Stomach smooth muscle (tissue), 2 donors: ENCODE results near the gene ZNF827.
A peak's percentile ranks its signal among the peaks of the same experiment; 100 is the strongest.

Source experiments
- H3K27ac ChIP-seq: one replicate; pipeline ENCODE4 v1.7.0; 2013; ENCODE audit warnings: mild to moderate bottlenecking, low read length, inconsistent platforms
- H3K27me3 ChIP-seq, 2 donors: one replicate each; pipeline ENCODE4 v1.7.0; 2013; ENCODE audit warnings: low read length in 2 of 2; ENCODE audit not compliant: insufficient read depth in 2 of 2, control insufficient read depth in 1 of 2
- H3K36me3 ChIP-seq, 2 donors: one replicate each; pipeline ENCODE4 v1.7.0; 2013; ENCODE audit warnings: low read length in 2 of 2; ENCODE audit not compliant: control insufficient read depth in 2 of 2, insufficient read depth in 2 of 2
- H3K4me1 ChIP-seq: one replicate; pipeline ENCODE4 v1.7.0; 2013; ENCODE audit warnings: low read length; ENCODE audit not compliant: control insufficient read depth, insufficient read depth
- H3K4me3 ChIP-seq, 2 donors: one replicate each; pipeline ENCODE4 v1.7.0; 2013; ENCODE audit warnings: low read length in 2 of 2
- H3K9ac ChIP-seq, 2 donors: one replicate each; pipeline ENCODE4 v1.7.0; 2013; ENCODE audit warnings: low read length in 2 of 2, mild to moderate bottlenecking in 1 of 2
- H3K9me3 ChIP-seq, 2 donors: one replicate each; pipeline ENCODE4 v1.7.0; 2013; ENCODE audit warnings: low read length in 2 of 2; ENCODE audit not compliant: control insufficient read depth in 2 of 2
- donor health status: healthy.
- donor health status: Pancreatic carcinoma.

ZNF827 gene

DNA sequence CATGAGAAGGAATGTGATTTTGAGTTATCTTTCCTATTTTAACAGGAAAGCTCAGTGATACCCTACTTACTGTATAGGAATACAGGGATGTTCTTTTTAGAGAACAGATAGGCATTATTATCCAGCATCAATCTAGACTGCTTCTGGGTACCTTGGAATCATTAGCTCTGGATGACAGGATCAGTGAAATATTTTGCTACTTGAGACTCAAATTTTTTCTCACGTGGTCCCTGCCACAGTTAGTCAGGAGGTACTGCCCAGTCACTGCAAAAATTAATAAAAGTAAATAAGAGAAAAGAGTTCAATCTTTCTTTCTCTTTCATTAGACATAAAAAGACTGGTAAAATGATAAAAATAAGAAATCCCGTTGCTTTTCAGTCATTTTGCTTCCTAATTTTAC, 5.5 kb downstream of the ZNF827 start:
- peaks cover 15% of the 10 kb centered on the region for H3K4me1 ChIP-seq
- no peak overlapping the region for H3K27ac ChIP-seq

GRCh38 chr4:145931403-145931802, 7.2 kb downstream of the ZNF827 start:
- no peak overlapping the region for H3K27ac ChIP-seq
- peaks cover 15% of the 10 kb centered on the region for H3K4me1 ChIP-seq
- no peaks in the 10 kb centered on the region for H3K36me3 ChIP-seq
- H3K4me3 ChIP-seq = no peak overlapping the region
- H3K9me3 ChIP-seq = no peaks in the 10 kb centered on the region
- no peak overlapping the region for H3K9ac ChIP-seq
- no peaks in the 10 kb centered on the region for H3K27me3 ChIP-seq

More for the DNA sequence above, 5.5 kb downstream of the ZNF827 start:
- Histone ChIP-seq H3K36me3 (no peaks in the 10 kb centered on the region), H3K4me3 (no peak overlapping the region), H3K27me3 (no peaks in the 10 kb centered on the region), H3K9me3 (no peaks in the 10 kb centered on the region), H3K9ac (no peak overlapping the region)

DNA sequence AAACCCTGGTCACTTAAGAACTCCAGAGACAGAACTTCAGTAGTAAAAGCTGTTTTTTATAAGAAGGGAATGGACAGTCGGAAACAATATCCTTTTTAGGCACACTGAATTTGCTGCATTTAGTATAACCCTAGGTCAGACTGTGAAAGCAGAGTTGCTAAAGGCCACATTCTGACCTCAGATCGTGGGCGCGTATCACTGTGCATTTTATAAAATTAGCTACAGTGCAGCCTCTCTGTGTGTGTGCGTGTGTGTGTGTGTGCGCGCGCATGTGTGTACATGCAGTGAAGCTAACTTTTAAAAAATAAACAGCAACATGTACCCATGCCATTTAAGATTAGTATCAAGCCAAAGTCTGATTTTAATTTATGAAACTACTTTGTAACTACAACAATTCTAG, 8.0 kb downstream of the ZNF827 start:
- H3K4me1 ChIP-seq = peaks cover 10% of the 10 kb centered on the region
- H3K4me3 ChIP-seq = no peak overlapping the region
- no peak overlapping the region for H3K27ac ChIP-seq

DNA sequence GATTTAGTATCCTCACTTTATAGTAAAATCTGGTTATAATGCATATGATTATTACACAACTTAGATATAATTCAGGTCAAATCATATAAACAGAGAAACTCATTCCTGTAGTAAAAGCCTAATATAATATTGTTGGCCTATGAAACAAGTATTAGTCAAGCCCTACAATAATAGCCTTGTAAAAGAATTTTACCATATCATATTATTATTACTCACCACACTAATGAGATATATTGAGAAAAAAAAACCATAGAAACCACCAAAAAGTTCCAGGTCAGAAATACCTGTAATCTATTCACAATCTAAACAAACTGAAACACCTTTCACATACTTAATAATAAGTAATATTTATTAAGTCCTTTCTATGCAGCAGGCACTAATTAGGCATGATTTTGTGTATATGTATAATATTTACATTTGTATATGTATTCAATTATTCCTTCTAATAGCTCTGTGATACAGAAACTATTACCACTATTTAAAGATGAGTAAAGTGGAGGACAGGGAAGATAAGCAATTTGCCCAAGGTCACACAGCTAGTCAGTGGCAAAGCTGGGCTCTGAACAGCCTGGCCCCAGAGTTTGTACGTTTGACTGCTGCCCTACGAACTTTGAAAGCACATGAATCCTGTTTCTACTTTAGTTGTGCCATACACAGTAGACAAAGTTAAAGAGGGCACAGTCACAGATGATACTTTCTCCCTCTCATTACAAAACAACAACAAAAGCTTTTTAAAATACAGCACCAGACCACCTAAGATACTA, 9.0 kb downstream of the ZNF827 start:
- no peaks in the 10 kb centered on the region for H3K9me3 ChIP-seq
- no peaks in the 10 kb centered on the region for H3K27me3 ChIP-seq
- no peak overlapping the region for H3K9ac ChIP-seq
- H3K27ac ChIP-seq = no peak overlapping the region
- no peak overlapping the region for H3K4me3 ChIP-seq
- no peaks in the 10 kb centered on the region for H3K36me3 ChIP-seq
- peaks cover 5% of the 10 kb centered on the region for H3K4me1 ChIP-seq

More for the DNA sequence above, 8.0 kb downstream of the ZNF827 start:
- Histone ChIP-seq H3K27me3 (no peaks in the 10 kb centered on the region), H3K9ac (no peak overlapping the region), H3K36me3 (no peaks in the 10 kb centered on the region), H3K9me3 (no peaks in the 10 kb centered on the region)

GRCh38 chr4:145928748-145929147, 9.9 kb downstream of the ZNF827 start:
- H3K27ac ChIP-seq = no peak overlapping the region
- no peak overlapping the region for H3K9ac ChIP-seq
- peaks cover 3% of the 10 kb centered on the region for H3K4me1 ChIP-seq
- H3K9me3 ChIP-seq = no peaks in the 10 kb centered on the region
- H3K27me3 ChIP-seq = no peaks in the 10 kb centered on the region
- no peak overlapping the region for H3K4me3 ChIP-seq
- H3K36me3 ChIP-seq = no peaks in the 10 kb centered on the region

DNA sequence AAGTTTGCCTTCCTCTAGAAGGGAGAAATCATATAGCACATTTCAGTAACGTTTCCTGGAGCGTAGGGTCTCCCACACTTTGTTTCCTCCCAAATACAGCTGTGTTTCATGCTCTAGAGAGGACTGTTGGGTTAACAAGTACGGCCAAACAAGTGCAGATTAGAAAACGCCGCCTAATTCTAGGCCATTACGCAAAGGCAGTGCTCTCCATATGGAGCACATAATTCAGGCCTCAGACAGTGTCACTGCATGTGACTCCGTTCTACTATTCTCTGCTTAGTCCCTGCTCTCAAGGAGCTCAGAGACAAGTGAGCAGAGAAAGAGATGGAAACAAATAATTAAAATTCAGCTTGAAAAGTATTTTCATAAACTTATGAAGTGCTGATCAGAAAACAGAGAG, 11.6 kb downstream of the ZNF827 start:
- no peaks in the 10 kb centered on the region for H3K9me3 ChIP-seq
- H3K4me3 ChIP-seq = no peak overlapping the region
- no peaks in the 10 kb centered on the region for H3K36me3 ChIP-seq
- no peak overlapping the region for H3K27ac ChIP-seq
- H3K9ac ChIP-seq = no peak overlapping the region
- H3K27me3 ChIP-seq = no peaks in the 10 kb centered on the region
- H3K4me1 ChIP-seq = peaks cover 3% of the 10 kb centered on the region

GRCh38 chr4:145921231-145921630, 17.4 kb downstream of the ZNF827 start:
- Histone ChIP-seq H3K27me3 (no peaks in the 10 kb centered on the region), H3K27ac (no peak overlapping the region), H3K4me3 (no peak overlapping the region), H3K36me3 (no peaks in the 10 kb centered on the region), H3K9me3 (no peaks in the 10 kb centered on the region), H3K4me1 (no peaks in the 10 kb centered on the region), H3K9ac (no peak overlapping the region)

GRCh38 chr4:145920205-145920604, 18.4 kb downstream of the ZNF827 start:
- no peak overlapping the region for H3K27ac ChIP-seq
- H3K27me3 ChIP-seq = no peaks in the 10 kb centered on the region
- H3K4me1 ChIP-seq = no peaks in the 10 kb centered on the region
- no peak overlapping the region for H3K9ac ChIP-seq
- no peaks in the 10 kb centered on the region for H3K9me3 ChIP-seq
- H3K4me3 ChIP-seq = no peak overlapping the region
- H3K36me3 ChIP-seq = no peaks in the 10 kb centered on the region

- Histone ChIP-seq H3K36me3 (no peaks in the 10 kb centered on the region), H3K9me3 (no peaks in the 10 kb centered on the region), H3K27me3 (no peaks in the 10 kb centered on the region), H3K4me3 (no peak overlapping the region), H3K9ac (no peak overlapping the region), H3K27ac (no peak overlapping the region), H3K4me1 (peaks cover 5% of the 10 kb centered on the region)
Observed at GRCh38 chr4:145912376-145912775, 26.2 kb downstream of the ZNF827 start.

DNA sequence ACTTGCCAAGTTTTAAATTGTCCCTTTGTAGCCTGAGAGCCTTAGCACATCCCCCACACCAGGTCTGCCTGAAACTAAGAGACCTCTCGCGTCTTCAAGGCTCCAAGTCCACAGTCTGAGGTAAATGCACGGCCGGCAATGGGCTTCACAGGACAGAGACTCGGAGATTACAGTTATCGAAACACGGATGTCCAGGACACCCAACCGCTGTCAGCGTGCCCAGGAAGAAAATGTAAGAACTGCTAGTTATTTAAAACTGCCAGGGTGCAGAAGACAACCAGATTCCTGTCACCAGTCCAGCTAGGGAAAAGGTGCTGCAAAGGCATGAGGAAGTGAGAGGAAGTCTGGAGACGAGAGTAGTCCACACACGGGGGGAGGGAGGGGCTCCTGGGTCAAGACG, 28.9 kb downstream of the ZNF827 start:
- Histone ChIP-seq H3K9ac (peak overlapping the region; percentile 43 to 49), H3K4me1 (peaks cover 5% of the 10 kb centered on the region), H3K27ac (peak overlapping the region; percentile 64), H3K36me3 (no peaks in the 10 kb centered on the region), H3K9me3 (no peaks in the 10 kb centered on the region), H3K4me3 (peak overlapping the region; percentile 47 to 68), H3K27me3 (no peaks in the 10 kb centered on the region)

GRCh38 chr4:145909281-145909715, 29.3 kb downstream of the ZNF827 start:
- Histone ChIP-seq H3K4me3 (peak overlapping the region; percentile 47 to 68), H3K36me3 (no peaks in the 10 kb centered on the region), H3K9ac (peak overlapping the region; percentile 43 to 49), H3K9me3 (no peaks in the 10 kb centered on the region), H3K27ac (peak overlapping the region; percentile 64), H3K27me3 (no peaks in the 10 kb centered on the region), H3K4me1 (peaks cover 4% of the 10 kb centered on the region)
